Measurements from ENCODE around the gene XKR8.

Gene XKR8

GRCh38 chr1:27979859-27980201 is 20.1 kb downstream of the XKR8 start:
- Histone ChIP-seq H3K27me3 (replicated peaks) (no peaks in the 10 kb centered on the region), H3K27ac (no peak overlapping the region), H3K4me3 (ENCODE audit: low read depth, low read length) (no peak overlapping the region), H3K36me3 (replicated peaks) (peaks cover 8% of the 10 kb centered on the region)
- no peak for DNase-seq
- no peak for TF ChIP-seq CTCF (IDR thresholded peaks at IDR 0.05; ENCODE audit: low read depth, low read length, missing control alignments)
- in situ Hi-C loops (cut with HindIII; ENCODE audit: low pct_ligation_motif_present, low sequenced_read_pairs), result loop anchor here (10.0 kb wide), 1 partner anchor 125 kb away; no protein-coding TSS in a partner anchor

GRCh38 chr1:27980216-27980845 is 20.6 kb downstream of the XKR8 start:
- H3K27me3 ChIP-seq (replicated peaks), result no peaks in the 10 kb centered on the region
- peaks cover 10% of the 10 kb centered on the region for H3K36me3 ChIP-seq (replicated peaks)
- in situ Hi-C loops (cut with HindIII; ENCODE audit: low pct_ligation_motif_present, low sequenced_read_pairs), result loop anchor here (10.0 kb wide), 1 partner anchor 126 kb away; no protein-coding TSS in a partner anchor
- H3K4me3 ChIP-seq (ENCODE audit: low read depth, low read length), result no peak overlapping the region
- H3K27ac ChIP-seq, result no peak overlapping the region
- TF ChIP-seq CTCF (IDR thresholded peaks at IDR 0.05; ENCODE audit: low read depth, low read length, missing control alignments), result no peak
- no peak for DNase-seq

GRCh38 chr1:27981145-27981544 is 21.4 kb downstream of the XKR8 start:
- in situ Hi-C loops (cut with HindIII; ENCODE audit: low pct_ligation_motif_present, low sequenced_read_pairs), result loop anchor here (10.0 kb wide), 1 partner anchor 126 kb away; no protein-coding TSS in a partner anchor
- no peak overlapping the region for H3K4me3 ChIP-seq (ENCODE audit: low read depth, low read length)
- no peak for DNase-seq
- no peaks in the 10 kb centered on the region for H3K27me3 ChIP-seq (replicated peaks)
- peaks cover 13% of the 10 kb centered on the region for H3K36me3 ChIP-seq (replicated peaks)
- H3K27ac ChIP-seq, result no peak overlapping the region
- no peak for TF ChIP-seq CTCF (IDR thresholded peaks at IDR 0.05; ENCODE audit: low read depth, low read length, missing control alignments)

GRCh38 chr1:27990920-27991537 is 31.3 kb downstream of the XKR8 start:
- peaks cover 51% of the 10 kb centered on the region for H3K36me3 ChIP-seq (replicated peaks)
- peak; percentile 31 for DNase-seq
- no peak overlapping the region for H3K4me3 ChIP-seq (ENCODE audit: low read depth, low read length)
- peak overlapping the region; percentile 18 for H3K27ac ChIP-seq
- in situ Hi-C loops (cut with HindIII; ENCODE audit: low pct_ligation_motif_present, low sequenced_read_pairs), result no loop called here
- no peak for TF ChIP-seq CTCF (IDR thresholded peaks at IDR 0.05; ENCODE audit: low read depth, low read length, missing control alignments)
- no peaks in the 10 kb centered on the region for H3K27me3 ChIP-seq (replicated peaks)

- Histone ChIP-seq H3K36me3 (replicated peaks) (peaks cover 54% of the 10 kb centered on the region), H3K27me3 (replicated peaks) (no peaks in the 10 kb centered on the region), H3K27ac (no peak overlapping the region), H3K4me3 (ENCODE audit: low read depth, low read length) (no peak overlapping the region)
- no peak for TF ChIP-seq CTCF (IDR thresholded peaks at IDR 0.05; ENCODE audit: low read depth, low read length, missing control alignments)
- DNase-seq, result peak; percentile 20
- in situ Hi-C loops (cut with HindIII; ENCODE audit: low pct_ligation_motif_present, low sequenced_read_pairs), result no loop called here
Observed at GRCh38 chr1:27992276-27992675, 32.5 kb downstream of the XKR8 start.

All from brain microvascular endothelial cell (primary cell).